ENCODE results near the gene ASPHD2. TPM values are rescaled to one million over a fixed set of nuclear protein-coding genes. Genes with fewer than 3 reads are reported as not detected.
A peak's percentile ranks its signal among the peaks of the same experiment; 100 is the strongest.

The ASPHD2 gene
- total RNA-seq, 1 experiment from 2014 or later: 7.1 TPM

DNA sequence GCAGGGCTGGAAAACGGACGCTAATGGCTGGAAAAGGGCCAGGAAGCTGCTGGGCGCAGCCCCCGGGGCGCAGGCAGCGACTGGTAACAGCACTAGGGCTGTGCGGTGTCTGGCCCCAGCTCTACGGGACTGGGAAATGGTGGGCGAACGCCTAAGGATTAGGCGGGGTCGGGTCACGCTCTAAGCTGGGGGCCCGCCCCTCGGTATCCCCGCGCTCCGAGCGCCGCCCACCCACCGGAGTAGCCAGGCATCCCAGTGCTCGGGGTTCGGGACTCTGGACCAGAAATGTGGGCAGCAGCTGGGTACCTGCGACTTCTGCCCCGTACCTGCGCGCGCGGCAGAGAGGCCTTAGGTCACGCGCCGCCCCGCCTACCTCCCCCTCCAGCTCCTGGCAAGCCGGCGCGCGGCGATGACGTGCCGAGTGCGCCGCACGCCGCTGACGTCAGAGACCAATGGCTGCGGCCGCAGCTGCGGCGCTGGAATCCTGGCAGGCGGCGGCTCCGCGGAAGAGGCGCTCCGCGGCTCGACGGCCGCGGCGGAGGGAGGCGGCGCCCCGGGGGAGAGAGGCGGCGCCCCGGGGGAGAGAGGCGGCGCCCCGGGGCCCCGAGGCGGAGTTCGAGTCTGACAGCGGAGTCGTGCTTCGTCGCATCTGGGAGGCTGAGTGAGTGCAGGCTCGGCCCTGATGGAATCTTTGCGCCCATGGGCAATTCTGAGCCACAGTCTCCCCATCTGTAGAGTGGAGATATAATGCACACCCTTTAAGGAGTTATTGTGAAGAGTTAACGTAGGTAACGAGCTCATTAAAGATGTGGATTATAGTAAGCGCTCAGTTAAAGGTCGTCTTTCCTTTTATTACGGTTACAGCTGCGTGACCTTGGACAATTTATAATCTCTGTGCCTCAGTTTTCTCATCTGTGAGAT is 54.6 kb downstream of the ASPHD2 start, which contains the start of the genes HPS4 and SRRD:
TSS of gene HPS4 (minus strand) at position 345 of the 921 bp plus-strand sequence. CDS start 2,021 bp downstream, outside the sequence.
TSS of gene SRRD (plus strand) at position 439 of the 921 bp plus-strand sequence. CDS start at position 453, 14 bp downstream.
- no peaks in the 10 kb centered on the region for H4K20me1 ChIP-seq (ENCODE audit: control insufficient read depth, insufficient read depth, insufficient read length)
- no peak within 1 kb of the TSS for H4K8ac ChIP-seq (replicated peaks; ENCODE audit: insufficient read length, low read depth, low read length)
- H3K79me2 ChIP-seq (ENCODE audit: insufficient read depth, low read length): peaks cover 3% of the 10 kb centered on the region; the same call in 1 of the 2 replicates
- no peak within 1 kb of the TSS for H3K56ac ChIP-seq (ENCODE audit: insufficient read length, low read depth, low read length)
- H2BK20ac ChIP-seq (ENCODE audit: low read depth, low read length, poor library complexity, severe bottlenecking): no peak within 1 kb of the TSS
- H3K36me3 Mint-ChIP-seq (ENCODE audit: insufficient read depth in 1 of 3, low read depth in 3 of 3): peaks cover 7 to 31% (median 28%) of the 10 kb centered on the region in 3 experiments; a peak in 6 of 7 replicates
- H3T11ph ChIP-seq (ENCODE audit: low read length): no peak within 1 kb of the TSS
- no peak within 1 kb of the TSS for H3K4ac ChIP-seq (ENCODE audit: low read depth, low read length)
- H4K5ac ChIP-seq (ENCODE audit: insufficient read length, low read depth, low read length): no peak within 1 kb of the TSS
- H3K4me3 Mint-ChIP-seq: peak within 1 kb of the TSS; percentile 96 to 98
- no peaks in the 10 kb centered on the region for H3K27me3 ChIP-seq (ENCODE audit: insufficient read depth, low read length)
- peak within 1 kb of the TSS; percentile 87 for H3K9ac ChIP-seq (ENCODE audit: extremely low read depth, insufficient read length, low read length)
- no peak within 1 kb of the TSS for H3K23ac ChIP-seq (ENCODE audit: insufficient read length, low read depth, low read length)
- TF ChIP-seq, protein P1, sequence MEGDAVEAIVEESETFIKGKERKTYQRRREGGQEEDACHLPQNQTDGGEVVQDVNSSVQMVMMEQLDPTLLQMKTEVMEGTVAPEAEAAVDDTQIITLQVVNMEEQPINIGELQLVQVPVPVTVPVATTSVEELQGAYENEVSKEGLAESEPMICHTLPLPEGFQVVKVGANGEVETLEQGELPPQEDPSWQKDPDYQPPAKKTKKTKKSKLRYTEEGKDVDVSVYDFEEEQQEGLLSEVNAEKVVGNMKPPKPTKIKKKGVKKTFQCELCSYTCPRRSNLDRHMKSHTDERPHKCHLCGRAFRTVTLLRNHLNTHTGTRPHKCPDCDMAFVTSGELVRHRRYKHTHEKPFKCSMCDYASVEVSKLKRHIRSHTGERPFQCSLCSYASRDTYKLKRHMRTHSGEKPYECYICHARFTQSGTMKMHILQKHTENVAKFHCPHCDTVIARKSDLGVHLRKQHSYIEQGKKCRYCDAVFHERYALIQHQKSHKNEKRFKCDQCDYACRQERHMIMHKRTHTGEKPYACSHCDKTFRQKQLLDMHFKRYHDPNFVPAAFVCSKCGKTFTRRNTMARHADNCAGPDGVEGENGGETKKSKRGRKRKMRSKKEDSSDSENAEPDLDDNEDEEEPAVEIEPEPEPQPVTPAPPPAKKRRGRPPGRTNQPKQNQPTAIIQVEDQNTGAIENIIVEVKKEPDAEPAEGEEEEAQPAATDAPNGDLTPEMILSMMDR (conservative IDR thresholded peaks at IDR 0.05): no peak
- H2AFZ ChIP-seq (ENCODE audit: low read length): no peak within 1 kb of the TSS
- H3K23me2 ChIP-seq (ENCODE audit: insufficient read length, low read depth, low read length, poor library complexity, severe bottlenecking): no peaks in the 10 kb centered on the region
- H3K27ac Mint-ChIP-seq: peak within 1 kb of the TSS; percentile 99 to 100 (median 100)
- H4K91ac ChIP-seq (ENCODE audit: insufficient read length, low read depth, low read length): no peak within 1 kb of the TSS
- no peak within 1 kb of the TSS for H2BK5ac ChIP-seq (ENCODE audit: insufficient read length, low read length)
- no peak within 1 kb of the TSS for H2BK15ac ChIP-seq (ENCODE audit: low read depth, low read length)
- no peak within 1 kb of the TSS for H2AK5ac ChIP-seq (ENCODE audit: insufficient read length, low read length)
- no peaks in the 10 kb centered on the region for H3K27me3 Mint-ChIP-seq (ENCODE audit: low read depth)
- H3K27ac ChIP-seq (ENCODE audit: insufficient read length, low read depth, low read length): no peak within 1 kb of the TSS
- peak within 1 kb of the TSS; percentile 83 for H3K18ac ChIP-seq (ENCODE audit: insufficient read length, low read depth, low read length)
- no peak within 1 kb of the TSS for H2BK120ac ChIP-seq (ENCODE audit: low read depth, low read length, poor library complexity, severe bottlenecking)
- DNase-seq: peak; percentile 92
- H3K14ac ChIP-seq (ENCODE audit: insufficient read depth, low read length): peak within 1 kb of the TSS; percentile 86
- peaks cover 43 to 44% of the 10 kb centered on the region in 2 experiments for H3K4me1 Mint-ChIP-seq
- H3K9me3 Mint-ChIP-seq: no peaks in the 10 kb centered on the region; a peak in 1 of 5 replicates
- peak within 1 kb of the TSS; percentile 94 for H3K4me2 ChIP-seq (ENCODE audit: insufficient read depth, insufficient read length, low read length)
- no peak within 1 kb of the TSS for H2BK12ac ChIP-seq (ENCODE audit: insufficient read length, low read depth, low read length)
- H3K9me3 ChIP-seq (ENCODE audit: control insufficient read depth, low read depth, low read length): no peaks in the 10 kb centered on the region
- WGBS (ENCODE audit: extremely low coverage, insufficient read length, low lambda C conversion rate): no CpG with 5 or more reads among the region's 85 CpGs
- peaks cover 10% of the 10 kb centered on the region for H3K79me1 ChIP-seq (ENCODE audit: insufficient read depth, low read depth, low read length, poor library complexity, severe bottlenecking)
- H3K4me1 ChIP-seq (ENCODE audit: insufficient read depth, low read length): no peaks in the 10 kb centered on the region; the same call in 1 of the 2 replicates
